ENCODE data around the gene ELL2.
A peak's percentile ranks its signal among the peaks of the same experiment; 100 is the strongest.
"Not testable (repeated sequence)": the region's sequence is repeated elsewhere in the genome, so short reads cannot be mapped to it uniquely, and the experiment has no call there.

The ELL2 gene

GRCh38 chr5:95907740-95908706 is 53.6 kb downstream of the ELL2 start:
- no peak for DNase-seq

- no peak for DNase-seq
Measured at GRCh38 chr5:95907067-95907705, 54.5 kb downstream of the ELL2 start.

GRCh38 chr5:95906398-95906797 is 55.3 kb downstream of the ELL2 start:
- DNase-seq: not testable (repeated sequence)

GRCh38 chr5:95904827-95905226 is 56.8 kb downstream of the ELL2 start:
- no peak for DNase-seq

- no peak for DNase-seq
Measured at GRCh38 chr5:95903838-95904237, 57.8 kb downstream of the ELL2 start.

GRCh38 chr5:95901676-95902627 is 59.7 kb downstream of the ELL2 start:
- DNase-seq: peak; percentile 51

GRCh38 chr5:95900383-95900958 is 61.2 kb downstream of the ELL2 start:
- DNase-seq: no peak

GRCh38 chr5:95899829-95900228 is 61.8 kb downstream of the ELL2 start:
- DNase-seq: no peak

- DNase-seq: no peak
Measured at GRCh38 chr5:95899006-95899405, 62.6 kb downstream of the ELL2 start.

GRCh38 chr5:95895771-95896170 is 65.9 kb downstream of the ELL2 start:
- DNase-seq: no peak

- no peak for DNase-seq
Measured at GRCh38 chr5:95895251-95895650, 66.4 kb downstream of the ELL2 start.

- peak; percentile 56 for DNase-seq
Measured at GRCh38 chr5:95892784-95893354, 68.8 kb downstream of the ELL2 start.

- no peak for DNase-seq
Measured at GRCh38 chr5:95891499-95891898, 70.2 kb downstream of the ELL2 start.

- no peak for DNase-seq
Measured at GRCh38 chr5:95889076-95889475, 72.6 kb downstream of the ELL2 start.

- no peak for DNase-seq
Measured at GRCh38 chr5:95887977-95888376, 73.7 kb downstream of the ELL2 start.

GRCh38 chr5:95886340-95887044 is 75.2 kb downstream of the ELL2 start:
- DNase-seq: no peak

- DNase-seq: no peak
Measured at GRCh38 chr5:95884511-95884910, 77.1 kb downstream of the ELL2 start.

GRCh38 chr5:95884017-95884325 is 77.7 kb downstream of the ELL2 start:
- DNase-seq: peak; percentile 73

GRCh38 chr5:95883185-95884016 is 78.2 kb downstream of the ELL2 start:
- no peak for DNase-seq

GRCh38 chr5:95881833-95882232 is 79.8 kb downstream of the ELL2 start:
- no peak for DNase-seq
